Measurements from ENCODE around the gene SPAG8. TPM values are rescaled to one million over a fixed set of nuclear protein-coding genes. Genes with fewer than 3 reads are reported as not detected.

SPAG8 gene
- total and polyA plus RNA-seq, 2 donors (not counting 1 experiment from before 2014, with no cell fraction given), result 2.0 to 5.4 TPM

DNA sequence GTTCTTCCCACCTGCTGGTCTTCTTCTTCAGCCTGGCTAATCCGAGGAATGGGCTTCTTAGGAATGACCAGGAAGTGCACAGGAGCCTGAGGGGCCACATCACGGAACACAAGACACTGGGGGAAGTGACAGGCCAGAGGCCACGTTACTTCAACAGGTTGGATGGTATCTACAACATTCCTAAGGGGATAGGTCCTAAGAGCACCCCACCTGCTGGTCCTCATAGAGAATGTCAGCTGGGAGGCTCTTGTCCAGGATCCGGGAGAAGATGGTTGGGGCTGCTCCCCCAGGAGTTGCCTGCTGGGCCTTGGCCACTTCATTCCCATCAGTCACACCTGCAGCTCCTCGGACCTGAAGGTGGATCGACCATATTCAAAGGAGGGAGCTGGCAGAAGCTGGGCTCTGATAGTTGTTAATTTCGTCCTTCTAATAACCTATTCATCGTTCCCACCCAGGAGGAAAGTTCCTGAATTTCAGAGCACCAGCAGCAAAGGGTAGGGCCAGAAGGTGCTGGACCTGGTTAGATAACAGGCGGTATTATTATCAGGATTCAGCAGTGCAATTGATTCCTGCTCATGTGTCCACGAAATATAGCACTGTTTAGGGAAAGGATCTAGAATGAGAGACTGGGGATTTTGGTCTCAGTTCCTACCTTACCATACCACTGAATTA, 1.5 kb upstream of the SPAG8 start:
- Mint-ChIP-seq H3K9me3 (ENCODE audit: insufficient read depth) (no peaks in the 10 kb centered on the region), H3K27ac (peak overlapping the region; percentile 37), H3K4me1 (peaks cover 30% of the 10 kb centered on the region), H3K4me3 (peak overlapping the region; percentile 97), H3K27me3 (no peaks in the 10 kb centered on the region)
- Histone ChIP-seq H3K9me3 (ENCODE audit: control extremely low read depth in 1 of 3, control insufficient read depth in 2 of 3, insufficient read depth in 1 of 3, low read length in 2 of 3) (no peaks in the 10 kb centered on the region), H3K27me3 (replicated peaks in 1 of 4; ENCODE audit: control extremely low read depth in 1 of 4, control insufficient read depth in 3 of 4, insufficient read depth in 4 of 4, low read length in 3 of 4) (no peaks in the 10 kb centered on the region), H3K27ac (ENCODE audit: low read length in 2 of 2) (no peak overlapping the region), H3K4me2 (replicated peaks; ENCODE audit: low read depth, low read length, poor library complexity, severe bottlenecking) (peak overlapping the region; percentile 88), H3K36me3 (replicated peaks in 1 of 2; ENCODE audit: control extremely low read depth in 1 of 2, control insufficient read depth in 1 of 2, extremely low read depth in 1 of 2, insufficient read depth in 2 of 2, low read length in 1 of 2) (peaks cover 0 to 7% of the 10 kb centered on the region in 2 experiments), H3K79me2 (ENCODE audit: control insufficient read depth, insufficient read depth, low read length) (no peaks in the 10 kb centered on the region), H4K20me1 (ENCODE audit: control insufficient read depth, insufficient read depth, low read length, poor library complexity, severe bottlenecking) (no peaks in the 10 kb centered on the region), H3K4me1 (ENCODE audit: control insufficient read depth in 2 of 2, insufficient read depth in 2 of 2, low read length in 2 of 2) (peaks cover 26 to 33% of the 10 kb centered on the region in 2 donors), H3K4me3 (ENCODE audit: control extremely low read depth in 1 of 5, extremely low read depth in 1 of 5, insufficient read depth in 1 of 5, low read depth in 2 of 5, low read length in 4 of 5) (no peak overlapping the region), H3K9ac (ENCODE audit: low read length) (no peak overlapping the region), H2AFZ (ENCODE audit: insufficient read depth, low read depth, low read length, poor library complexity, severe bottlenecking) (no peak overlapping the region)
- no peak for ATAC-seq (ENCODE audit: low read depth)
- ChIA-PET POLR2A (interaction anchor here (1.0 to 1.6 kb wide), 2 partner anchors 81 to 208 kb away, joined by 3 read pairs; partner anchors contain the start of genes CREB3 and TLN1), CTCF (interaction anchor here (0.8 to 4.6 kb wide), 16 partner anchors 8 to 210 kb away, joined by 3 to 58 read pairs (median 5); partner anchors contain the start of genes CCDC107, CREB3, FAM221B and RMRP)
- intact Hi-C loops (cut with micrococcal nuclease), result loop anchor here (5.0 kb wide), 1 partner anchor 1146 kb away; a partner anchor contains a TSS
- WGBS (ENCODE audit: insufficient coverage), result 92% methylated on average over 4 of the region's 10 CpGs
- DNase-seq, result no peak
- TF ChIP-seq EZH2 (IDR thresholded peaks at IDR 0.05; ENCODE audit: borderline replicate concordance, insufficient read depth, low read depth, low read length, poor library complexity, severe bottlenecking), result no peak
- TF ChIP-seq, protein P1, sequence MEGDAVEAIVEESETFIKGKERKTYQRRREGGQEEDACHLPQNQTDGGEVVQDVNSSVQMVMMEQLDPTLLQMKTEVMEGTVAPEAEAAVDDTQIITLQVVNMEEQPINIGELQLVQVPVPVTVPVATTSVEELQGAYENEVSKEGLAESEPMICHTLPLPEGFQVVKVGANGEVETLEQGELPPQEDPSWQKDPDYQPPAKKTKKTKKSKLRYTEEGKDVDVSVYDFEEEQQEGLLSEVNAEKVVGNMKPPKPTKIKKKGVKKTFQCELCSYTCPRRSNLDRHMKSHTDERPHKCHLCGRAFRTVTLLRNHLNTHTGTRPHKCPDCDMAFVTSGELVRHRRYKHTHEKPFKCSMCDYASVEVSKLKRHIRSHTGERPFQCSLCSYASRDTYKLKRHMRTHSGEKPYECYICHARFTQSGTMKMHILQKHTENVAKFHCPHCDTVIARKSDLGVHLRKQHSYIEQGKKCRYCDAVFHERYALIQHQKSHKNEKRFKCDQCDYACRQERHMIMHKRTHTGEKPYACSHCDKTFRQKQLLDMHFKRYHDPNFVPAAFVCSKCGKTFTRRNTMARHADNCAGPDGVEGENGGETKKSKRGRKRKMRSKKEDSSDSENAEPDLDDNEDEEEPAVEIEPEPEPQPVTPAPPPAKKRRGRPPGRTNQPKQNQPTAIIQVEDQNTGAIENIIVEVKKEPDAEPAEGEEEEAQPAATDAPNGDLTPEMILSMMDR (IDR thresholded peaks at IDR 0.05), result no peak

Data from B cell (primary cell).